ENCODE results near the gene BMP10.

The BMP10 gene

DNA sequence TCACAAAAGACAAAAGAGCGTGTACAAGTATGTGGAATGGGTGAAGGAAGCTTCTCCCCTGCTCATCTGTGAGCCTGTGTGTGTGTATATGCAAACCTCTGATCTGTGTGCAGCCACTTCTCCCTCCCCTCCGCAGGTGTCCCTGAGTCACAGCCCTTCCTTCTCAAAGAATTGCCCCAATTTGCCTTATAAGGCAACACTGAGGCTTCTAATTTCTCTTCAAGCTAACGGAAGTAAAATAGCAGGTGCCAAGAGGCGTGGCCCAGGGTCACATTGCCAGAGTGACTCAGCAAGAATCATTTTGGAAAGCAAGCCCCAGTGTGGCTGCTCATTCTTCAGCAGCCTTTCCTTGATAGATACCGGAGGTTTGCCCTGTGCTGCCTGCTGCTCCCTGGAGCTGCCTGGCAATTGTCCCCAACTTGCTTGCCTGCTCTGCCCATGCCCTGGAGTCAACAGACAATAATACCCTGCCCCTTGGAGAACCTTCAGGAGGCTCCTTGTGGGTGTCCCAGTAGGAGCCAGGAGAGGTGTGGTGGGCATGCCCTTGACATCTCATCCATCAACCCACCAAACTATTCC is 37.3 kb upstream of the BMP10 start:
- in situ Hi-C loops (cut with HindIII; ENCODE audit: low sequenced_read_pairs) = no loop called here
- H3K4me3 ChIP-seq (ENCODE audit: low read depth, low read length) = no peak overlapping the region
- TF ChIP-seq, protein P1, sequence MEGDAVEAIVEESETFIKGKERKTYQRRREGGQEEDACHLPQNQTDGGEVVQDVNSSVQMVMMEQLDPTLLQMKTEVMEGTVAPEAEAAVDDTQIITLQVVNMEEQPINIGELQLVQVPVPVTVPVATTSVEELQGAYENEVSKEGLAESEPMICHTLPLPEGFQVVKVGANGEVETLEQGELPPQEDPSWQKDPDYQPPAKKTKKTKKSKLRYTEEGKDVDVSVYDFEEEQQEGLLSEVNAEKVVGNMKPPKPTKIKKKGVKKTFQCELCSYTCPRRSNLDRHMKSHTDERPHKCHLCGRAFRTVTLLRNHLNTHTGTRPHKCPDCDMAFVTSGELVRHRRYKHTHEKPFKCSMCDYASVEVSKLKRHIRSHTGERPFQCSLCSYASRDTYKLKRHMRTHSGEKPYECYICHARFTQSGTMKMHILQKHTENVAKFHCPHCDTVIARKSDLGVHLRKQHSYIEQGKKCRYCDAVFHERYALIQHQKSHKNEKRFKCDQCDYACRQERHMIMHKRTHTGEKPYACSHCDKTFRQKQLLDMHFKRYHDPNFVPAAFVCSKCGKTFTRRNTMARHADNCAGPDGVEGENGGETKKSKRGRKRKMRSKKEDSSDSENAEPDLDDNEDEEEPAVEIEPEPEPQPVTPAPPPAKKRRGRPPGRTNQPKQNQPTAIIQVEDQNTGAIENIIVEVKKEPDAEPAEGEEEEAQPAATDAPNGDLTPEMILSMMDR (IDR thresholded peaks at IDR 0.05; ENCODE audit: low read depth, low read length) = no peak
- DNase-seq (ENCODE audit: low read depth, low spot score) = peak; percentile 90

DNA sequence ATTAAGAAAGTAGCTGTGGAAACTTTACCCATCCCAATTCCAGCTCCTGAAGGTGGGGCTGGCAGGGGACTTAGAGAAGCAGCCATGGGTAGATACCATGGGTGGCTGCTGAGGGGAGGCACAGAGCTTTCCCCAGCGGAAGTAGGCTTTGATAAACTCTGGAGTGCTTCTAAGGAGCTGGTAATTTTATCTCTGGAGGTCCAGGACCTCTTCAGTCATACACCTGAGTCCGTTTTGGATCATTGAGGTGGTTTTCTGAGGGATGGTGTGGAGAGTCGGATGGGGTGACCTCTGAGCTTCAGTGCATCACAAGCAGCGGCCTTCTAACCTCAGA is 36.7 kb upstream of the BMP10 start:
- DNase-seq (ENCODE audit: low read depth, low spot score) = no peak
- H3K4me3 ChIP-seq (ENCODE audit: low read depth, low read length) = no peak overlapping the region
- in situ Hi-C loops (cut with HindIII; ENCODE audit: low sequenced_read_pairs) = no loop called here
- TF ChIP-seq, protein P1 (IDR thresholded peaks at IDR 0.05; ENCODE audit: low read depth, low read length) = no peak

DNA sequence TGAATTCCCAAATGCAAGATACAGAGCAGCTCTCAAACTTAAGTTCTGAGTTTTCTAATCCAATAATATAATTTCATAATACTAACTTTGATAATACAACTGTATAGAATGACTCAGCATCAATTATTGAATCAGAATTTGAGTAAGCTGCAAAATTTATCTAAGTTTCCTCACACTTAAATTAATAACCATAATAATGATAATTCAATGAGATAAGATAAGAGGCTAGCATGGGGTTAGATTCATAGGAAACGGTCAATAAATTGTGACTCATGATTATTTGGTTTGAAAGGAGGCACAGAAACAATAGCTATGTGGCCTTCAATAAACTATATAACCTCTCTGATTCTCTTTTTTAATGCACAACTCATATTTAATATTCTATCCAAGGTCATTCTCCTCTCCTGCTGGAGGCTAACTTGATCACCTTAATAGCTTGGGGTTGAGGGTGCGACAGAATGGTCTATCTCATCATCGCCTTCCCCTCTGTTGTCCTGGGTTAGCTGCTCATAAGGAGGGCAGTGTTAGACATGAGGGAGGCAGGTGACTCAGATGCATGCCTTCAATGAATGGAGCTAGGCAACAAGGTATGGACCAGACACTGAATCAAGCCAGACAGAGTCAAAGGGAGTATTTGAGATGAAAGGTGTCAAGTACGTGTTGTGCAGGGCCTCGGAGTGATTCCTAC is 36.2 kb upstream of the BMP10 start:
- H3K4me3 ChIP-seq (ENCODE audit: low read depth, low read length) = no peak overlapping the region
- in situ Hi-C loops (cut with HindIII; ENCODE audit: low sequenced_read_pairs) = no loop called here
- TF ChIP-seq, protein P1 (IDR thresholded peaks at IDR 0.05; ENCODE audit: low read depth, low read length) = no peak
- no peak for DNase-seq (ENCODE audit: low read depth, low spot score)

DNA sequence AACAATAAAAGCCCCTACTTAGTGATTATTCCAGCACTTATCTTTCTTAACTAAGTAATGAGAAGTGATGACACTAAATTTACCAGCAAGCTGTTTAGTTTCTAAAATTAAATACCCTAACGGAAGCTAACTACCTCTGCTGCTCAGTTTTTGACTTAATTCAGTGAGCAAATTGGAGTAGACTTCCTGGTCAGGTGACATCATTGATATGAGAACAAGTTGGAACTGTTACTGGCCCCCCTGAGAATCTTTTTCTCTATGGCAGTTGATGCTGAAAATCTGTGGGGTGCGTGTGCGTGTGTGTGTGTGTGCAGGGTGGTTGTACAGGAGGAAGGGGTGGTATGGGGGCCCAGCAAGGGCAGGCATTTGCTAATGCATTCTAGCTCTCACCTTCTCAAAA is 35.5 kb upstream of the BMP10 start:
- no peak for DNase-seq (ENCODE audit: low read depth, low spot score)
- no peak overlapping the region for H3K4me3 ChIP-seq (ENCODE audit: low read depth, low read length)
- in situ Hi-C loops (cut with HindIII; ENCODE audit: low sequenced_read_pairs) = no loop called here
- TF ChIP-seq, protein P1 (IDR thresholded peaks at IDR 0.05; ENCODE audit: low read depth, low read length) = no peak

DNA sequence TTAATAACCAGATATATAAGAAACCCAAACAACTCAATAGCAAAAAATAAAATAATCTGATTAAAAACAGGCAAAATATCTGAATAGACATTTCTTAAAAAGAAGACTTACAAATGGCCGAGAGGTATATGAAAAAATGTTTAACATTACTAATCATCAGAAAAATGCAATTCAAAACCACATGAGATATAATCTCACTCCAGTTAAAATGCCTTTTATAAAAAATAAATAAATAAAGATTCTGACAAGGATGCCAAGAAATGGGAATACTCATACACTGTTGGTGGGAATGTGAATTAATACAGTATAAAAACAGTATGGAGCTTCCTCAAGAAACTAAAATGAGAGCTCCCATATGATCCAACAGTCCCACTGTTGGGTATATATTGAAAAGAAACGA is 33.9 kb upstream of the BMP10 start:
- in situ Hi-C loops (cut with HindIII; ENCODE audit: low sequenced_read_pairs) = no loop called here
- H3K4me3 ChIP-seq (ENCODE audit: low read depth, low read length) = no peak overlapping the region
- TF ChIP-seq, protein P1 (IDR thresholded peaks at IDR 0.05; ENCODE audit: low read depth, low read length) = no peak
- no peak for DNase-seq (ENCODE audit: low read depth, low spot score)

DNA sequence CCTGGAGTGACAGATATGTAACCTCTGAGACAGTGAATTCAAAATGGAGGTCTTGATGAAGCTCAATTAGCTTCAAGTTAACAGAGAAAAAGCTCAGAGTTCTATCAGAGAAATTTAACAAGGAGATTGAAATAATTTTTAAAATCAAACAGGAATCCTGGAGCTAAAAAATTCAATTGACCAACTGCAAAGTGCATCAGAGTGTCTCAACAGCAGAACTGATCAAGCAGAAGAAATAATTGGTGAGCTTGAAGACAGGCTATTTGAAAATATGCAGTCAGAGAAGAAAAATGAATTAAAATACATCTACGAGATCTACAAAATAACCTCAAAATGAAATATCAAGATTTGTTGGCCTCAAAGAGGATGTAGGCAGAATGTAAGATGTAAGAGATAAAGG is 30.4 kb upstream of the BMP10 start:
- H3K4me3 ChIP-seq (ENCODE audit: low read depth, low read length) = no peak overlapping the region
- TF ChIP-seq, protein P1 (IDR thresholded peaks at IDR 0.05; ENCODE audit: low read depth, low read length) = no peak
- DNase-seq (ENCODE audit: low read depth, low spot score) = no peak
- in situ Hi-C loops (cut with HindIII; ENCODE audit: low sequenced_read_pairs) = no loop called here
